Coronary artery (tissue), 2 donors: ENCODE results near the gene ARHGEF40.

Experiments
- DNase-seq: peaks from one replicate; pipeline ENCODE4 v3.0.0-alpha.2; 2017; ENCODE audit warnings: low spot score
- H3K27ac ChIP-seq, 2 donors: fragments of 200-600 bp; sonication (generic); one replicate each; pipeline ENCODE4 v1.5.1; 2016 to 2019
- H3K4me3 ChIP-seq: fragments of 200-600 bp; sonication (generic); 2 replicates; pipeline ENCODE4 v1.5.1; 2016; ENCODE audit warnings: mild to moderate bottlenecking, moderate library complexity
- CTCF ChIP-seq: fragments of 200-600 bp; sonication (generic); IDR thresholded peaks from one replicate; pipeline ENCODE4 v1.5.1; 2019; ENCODE audit warnings: antibody characterized with exemption

ARHGEF40 gene

DNA sequence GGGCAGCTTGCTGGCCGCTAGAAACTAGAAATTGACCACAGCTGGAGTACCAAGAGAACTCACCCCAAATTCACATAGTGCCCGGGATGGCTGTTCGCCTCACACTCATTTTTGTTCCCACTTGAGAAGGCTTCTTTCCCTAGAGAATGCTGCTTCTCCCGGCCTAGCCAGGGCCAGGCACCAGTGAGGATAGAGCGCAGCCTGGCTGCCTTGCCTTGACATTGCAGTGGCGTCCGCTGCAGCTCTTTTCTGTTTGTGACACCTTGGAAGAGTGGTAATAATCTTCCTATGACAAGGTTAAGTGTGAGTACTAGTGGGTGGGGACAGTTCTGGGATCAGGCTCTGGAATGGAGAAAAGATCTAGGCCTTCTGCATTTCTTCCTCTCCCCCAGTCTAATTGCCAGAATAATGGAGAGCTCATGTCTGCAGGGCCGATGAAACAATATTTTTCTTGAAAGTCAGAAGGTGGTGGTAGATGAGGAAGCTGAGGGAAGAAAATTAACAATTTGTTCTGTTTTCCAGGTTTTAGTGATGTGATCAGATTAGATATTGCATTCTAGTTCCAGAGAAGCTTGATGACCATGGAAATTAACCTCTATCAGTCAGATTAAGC, 34.5 kb downstream of the ARHGEF40 start:
- Histone ChIP-seq H3K27ac (peak overlapping the region; percentile 98 to 99), H3K4me3 (peak overlapping the region; percentile 88)
- peak; percentile 98 for TF ChIP-seq CTCF
- peak; percentile 86 for DNase-seq

DNA sequence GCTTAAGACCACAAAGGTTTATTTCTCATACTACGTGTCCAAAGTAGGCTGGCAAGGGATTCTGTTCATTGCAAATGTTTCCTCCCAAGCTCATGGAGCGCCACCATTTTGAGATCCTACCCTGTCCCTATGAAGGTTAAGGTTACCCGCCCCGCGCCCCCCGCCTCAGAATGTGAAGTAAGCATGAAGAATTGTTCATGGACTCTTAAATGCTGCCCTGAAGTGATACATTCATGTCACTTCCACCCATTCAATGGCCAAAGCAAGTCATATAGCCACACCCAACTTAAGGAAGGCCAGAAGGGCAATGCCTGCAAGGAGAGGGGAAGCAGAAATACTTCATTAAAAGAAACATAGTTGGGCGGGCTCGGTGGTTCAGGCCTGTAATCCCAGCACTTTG, 35.0 kb downstream of the ARHGEF40 start:
- no peak for DNase-seq
- H3K27ac ChIP-seq, result peak overlapping the region in 1 of 2 donors; percentile 99
- TF ChIP-seq CTCF, result no peak
- H3K4me3 ChIP-seq, result no peak overlapping the region

DNA sequence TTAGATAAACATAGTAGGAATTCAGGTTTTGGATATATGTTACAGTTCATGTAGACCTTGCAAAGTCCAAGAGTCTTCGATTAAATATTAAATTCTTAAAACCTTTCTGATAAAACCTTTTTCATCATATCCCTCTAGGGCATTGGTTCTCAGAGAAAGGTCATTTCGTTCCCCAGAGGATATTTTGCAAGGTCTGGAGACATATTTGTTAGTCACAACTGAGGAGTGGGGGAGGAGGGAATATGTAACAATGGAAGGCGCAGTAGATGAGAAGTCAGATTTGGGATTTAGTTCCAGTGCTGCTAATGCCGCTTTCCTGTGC, 36.0 kb downstream of the ARHGEF40 start:
- Histone ChIP-seq H3K4me3 (peak overlapping the region; percentile 8), H3K27ac (peak overlapping the region; percentile 33 to 66)
- TF ChIP-seq CTCF, result no peak
- no peak for DNase-seq

DNA sequence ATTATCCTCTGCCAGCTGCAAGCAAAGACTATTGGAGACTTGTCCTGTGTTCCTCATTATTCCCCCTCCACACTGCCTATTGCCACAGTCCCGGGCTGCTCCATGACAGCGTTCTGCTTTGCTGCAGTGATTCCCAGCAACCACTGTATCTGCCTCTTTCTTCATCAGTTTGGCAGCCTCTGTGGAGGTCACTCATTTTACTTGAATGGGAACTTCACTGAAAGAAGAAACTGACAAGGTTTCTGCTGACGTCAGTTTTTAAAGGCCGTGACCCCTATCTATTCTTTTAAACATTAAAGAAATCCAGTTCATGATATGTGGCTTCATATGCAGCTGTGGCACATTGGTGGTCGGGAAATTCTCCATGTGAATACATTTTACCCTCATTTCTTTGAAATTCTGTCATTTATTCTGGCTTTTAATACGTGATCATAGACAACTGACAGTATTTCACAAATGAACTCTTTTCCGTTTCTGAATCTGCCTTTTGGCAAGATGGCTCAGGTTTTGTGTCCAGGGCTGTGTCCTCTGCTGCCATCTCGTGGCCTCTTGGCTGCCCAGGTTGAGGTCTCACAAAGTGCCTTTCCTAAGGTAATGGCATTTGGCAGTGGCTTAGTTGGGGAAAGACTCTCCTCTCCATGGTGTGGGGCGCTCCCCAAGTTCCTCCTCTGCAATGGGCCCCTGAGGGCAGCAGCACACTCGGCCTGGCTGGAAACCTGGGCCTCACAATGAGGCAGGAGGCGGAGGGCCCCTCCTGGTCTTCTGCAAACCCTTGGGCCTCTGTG, 36.6 kb downstream of the ARHGEF40 start:
- TF ChIP-seq CTCF, result peak; percentile 87
- Histone ChIP-seq H3K4me3 (peak overlapping the region; percentile 8), H3K27ac (peak overlapping the region; percentile 33 to 66)
- DNase-seq, result peak; percentile 84

- Histone ChIP-seq H3K4me3 (no peak overlapping the region), H3K27ac (peak overlapping the region; percentile 33 to 66)
- TF ChIP-seq CTCF, result no peak
- DNase-seq, result no peak
These were observed 37.2 kb downstream of the ARHGEF40 start for GRCh38 chr14:21107283-21107800.

DNA sequence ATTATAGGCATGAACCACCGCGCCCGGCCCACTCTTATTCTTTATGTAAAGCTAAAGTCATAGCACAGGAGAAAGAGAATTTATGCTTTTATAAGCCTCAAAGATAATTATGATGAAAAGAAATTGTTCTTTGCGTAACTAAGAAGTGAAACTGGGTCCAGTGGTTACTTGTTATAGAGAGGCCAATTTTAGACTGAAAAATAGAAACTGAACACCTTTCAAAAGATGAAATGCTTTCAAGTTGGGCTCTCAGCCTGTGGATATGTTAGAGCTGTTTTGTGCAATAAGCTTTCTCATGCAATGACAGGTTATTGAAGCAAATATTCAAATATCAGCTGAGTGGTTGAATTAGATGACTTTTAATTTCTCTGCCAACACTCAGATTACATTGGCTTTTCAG, 38.7 kb downstream of the ARHGEF40 start:
- Histone ChIP-seq H3K4me3 (no peak overlapping the region), H3K27ac (no peak overlapping the region)
- no peak for TF ChIP-seq CTCF
- DNase-seq, result no peak
